ENCODE results near the gene FANCD2OS.

- TF ChIP-seq EP300 (IDR thresholded peaks at IDR 0.05): no peak
- no peak for TF ChIP-seq POLR2AphosphoS5 (IDR thresholded peaks at IDR 0.05)
These were observed at the start of gene FANCD2OS for GRCh38 chr3:10108091-10108490.

All from suprapubic skin (tissue), 4 donors.